A549 (cell line): ENCODE data around the gene RBPJ. TPM values are rescaled to one million over a fixed set of nuclear protein-coding genes. Genes with fewer than 3 reads are reported as not detected.

Experiments
- ATAC-seq, 2 experiments: fragments of 200-7000 bp in 1 of 2; fragments of >200 bp in 1 of 2; cut with Nextera tagmentation in 1 of 2; cut with Tn5 transposase in 1 of 2; 3 replicates each; pipeline versions ENCODE4 v1.8.0 to v1.9.1; 2018 to 2020; ENCODE audit warnings: mild to moderate bottlenecking in 1 of 2, moderate library complexity in 1 of 2
- CTCF ChIA-PET: fragments of 300-600 bp; sonication (Branson Sonifier 250); formaldehyde crosslinking; extraction: SDS; loops from one replicate; lab custom pipeline; 2021; ENCODE audit warnings: antibody characterized with exemption, inconsistent platforms; lab: Yijun Ruan, JAX
- POLR2A ChIA-PET: fragments of 350-600 bp; formaldehyde crosslinking; extraction: SDS; loops from one replicate; lab custom pipeline; 2021; ENCODE audit warnings: antibody characterized with exemption, inconsistent platforms; lab: Yijun Ruan, JAX
- DNase-seq, 2 experiments: peaks; one replicate each; pipeline versions ENCODE4 v3.0.0 to v3.0.0-alpha.2; 2011 to 2016; ENCODE audit warnings: low read depth in 1 of 2, low spot score in 1 of 2
- FAIRE-seq: peaks from 2 replicates; lab custom pipeline; 2011; peaks lifted over from hg19 to GRCh38; lab: Jason Lieb, UNC
- H3K27ac ChIP-seq, 2 experiments: fragments of >200 bp; sonication (Bioruptor Twin); formaldehyde crosslinking; 3 replicates each; pipeline ENCODE4 v1.5.1; 2016 to 2017
- H3K4me1 ChIP-seq: fragments of >200 bp; sonication (Bioruptor Twin); formaldehyde crosslinking; 3 replicates; pipeline ENCODE4 v1.6.1; 2016
- H3K4me2 ChIP-seq: fragments of >200 bp; sonication (Bioruptor Twin); formaldehyde crosslinking; 3 replicates; pipeline ENCODE4 v1.6.1; 2016
- H3K4me3 ChIP-seq: fragments of >200 bp; sonication (Bioruptor Twin); formaldehyde crosslinking; 3 replicates; pipeline ENCODE4 v1.5.1; 2016
- H3K9me3 ChIP-seq: fragments of >200 bp; sonication (Bioruptor Twin); formaldehyde crosslinking; 3 replicates; pipeline ENCODE4 v1.6.1; 2016
- BHLHE40 ChIP-seq: IDR thresholded peaks from 2 replicates; pipeline ENCODE4 v1.6.1; 2012; ENCODE audit warnings: low read depth, low read length, inconsistent platforms
- CHD2 ChIP-seq: fragments of 150-350 bp; IDR thresholded peaks from 2 replicates; pipeline ENCODE4 v1.6.1; 2014; ENCODE audit warnings: low read length; ENCODE audit not compliant: partially characterized antibody
- EHF ChIP-seq: fragments of 250-450 bp; sonication (Bioruptor Pico); IDR thresholded peaks from 2 replicates; pipeline ENCODE4 v1.5.0; 2020; ENCODE audit warnings: mild to moderate bottlenecking
- EHMT2 ChIP-seq: fragments of 200-600 bp; sonication (generic); IDR thresholded peaks from 2 replicates; pipeline ENCODE4 v1.6.1; 2016; ENCODE audit warnings: antibody characterized with exemption, low read depth, mild to moderate bottlenecking, moderate library complexity
- EP300 ChIP-seq, 2 experiments: fragments of >200 bp; sonication (Bioruptor Twin); formaldehyde crosslinking; IDR thresholded peaks; 2 replicates in 1 of 2; 3 replicates in 1 of 2; pipeline ENCODE4 v1.6.1; 2016 to 2017
- FOXS1 ChIP-seq: fragments of 250-450 bp; sonication (Bioruptor Pico); IDR thresholded peaks from 2 replicates; pipeline ENCODE4 v1.5.0; 2020; ENCODE audit warnings: mild to moderate bottlenecking, moderate library complexity
- GATA3 ChIP-seq: IDR thresholded peaks from 2 replicates; pipeline ENCODE4 v1.6.1; 2012; ENCODE audit warnings: borderline replicate concordance
- HDAC2 ChIP-seq: fragments of 200-600 bp; sonication (generic); IDR thresholded peaks from 2 replicates; pipeline ENCODE4 v1.6.1; 2016
- HMGXB4 ChIP-seq: fragments of 250-450 bp; sonication (Bioruptor Pico); IDR thresholded peaks from 2 replicates; pipeline ENCODE4 v1.5.0; 2021; ENCODE audit warnings: mild to moderate bottlenecking, moderate library complexity, borderline replicate concordance
- HOXB13 ChIP-seq: fragments of 250-450 bp; sonication (Bioruptor Pico); IDR thresholded peaks from 2 replicates; pipeline ENCODE4 v1.5.0; 2020; ENCODE audit warnings: low read depth, mild to moderate bottlenecking, moderate library complexity
- HOXB5 ChIP-seq: fragments of 250-450 bp; sonication (Bioruptor Pico); IDR thresholded peaks from 2 replicates; pipeline ENCODE4 v1.5.0; 2020; ENCODE audit warnings: mild to moderate bottlenecking, moderate library complexity
- JUNB ChIP-seq: fragments of >200 bp; sonication (Bioruptor Twin); formaldehyde crosslinking; IDR thresholded peaks from 2 replicates; pipeline ENCODE4 v1.6.1; 2016
- KDM1A ChIP-seq: fragments of 200-600 bp; sonication (generic); IDR thresholded peaks from 2 replicates; pipeline ENCODE4 v1.6.1; 2016; ENCODE audit warnings: low read depth, mild to moderate bottlenecking
- MAFK ChIP-seq: fragments of 450-650 bp; IDR thresholded peaks from 2 replicates; pipeline ENCODE4 v1.6.1; 2014; ENCODE audit not compliant: partially characterized antibody
- MAX ChIP-seq: IDR thresholded peaks from 2 replicates; pipeline ENCODE4 v1.6.1; 2012
- MYC ChIP-seq: IDR thresholded peaks from 2 replicates; pipeline ENCODE4 v1.6.1; 2012; ENCODE audit warnings: mild to moderate bottlenecking, inconsistent platforms, low read length, improper control_type of control experiment, borderline replicate concordance
- NPAS2 ChIP-seq: fragments of 250-450 bp; sonication (Bioruptor Pico); IDR thresholded peaks from 2 replicates; pipeline ENCODE4 v1.8.0; 2022; ENCODE audit warnings: mild to moderate bottlenecking, moderate library complexity, borderline replicate concordance
- PBX3 ChIP-seq: IDR thresholded peaks from 2 replicates; pipeline ENCODE4 v1.6.1; 2012
- POLR2AphosphoS2 ChIP-seq: conservative IDR thresholded peaks from 2 replicates; pipeline ENCODE4 v1.6.1; 2012; ENCODE audit warnings: low read length, improper control_type of control experiment, inconsistent platforms
- RARB ChIP-seq: fragments of 250-450 bp; sonication (Bioruptor Pico); IDR thresholded peaks from 2 replicates; pipeline ENCODE4 v1.8.0; 2021; ENCODE audit warnings: mild to moderate bottlenecking, moderate library complexity
- RCOR1 ChIP-seq: fragments of 150-350 bp; IDR thresholded peaks from 2 replicates; pipeline ENCODE4 v1.6.1; 2014; ENCODE audit warnings: antibody characterized with exemption, low read length, low read depth
- RNF2 ChIP-seq: fragments of 200-600 bp; sonication (generic); IDR thresholded peaks from 2 replicates; pipeline ENCODE4 v1.6.1; 2016; ENCODE audit warnings: low read depth, mild to moderate bottlenecking, antibody characterized with exemption, moderate library complexity, borderline replicate concordance
- SMC3 ChIP-seq: fragments of >200 bp; sonication (Bioruptor Twin); formaldehyde crosslinking; IDR thresholded peaks from 3 replicates; pipeline ENCODE4 v1.6.1; 2018; ENCODE audit warnings: inconsistent platforms
- TFCP2L1 ChIP-seq: fragments of 250-450 bp; sonication (Bioruptor Pico); IDR thresholded peaks from 2 replicates; pipeline ENCODE4 v1.5.0; 2021; ENCODE audit warnings: mild to moderate bottlenecking
- TP53 ChIP-seq: fragments of 250-450 bp; sonication (Bioruptor Pico); IDR thresholded peaks from 2 replicates; pipeline ENCODE4 v1.5.0; 2021; ENCODE audit warnings: mild to moderate bottlenecking, moderate library complexity
- ZFP36 ChIP-seq: fragments of 450-650 bp; IDR thresholded peaks from 2 replicates; pipeline ENCODE4 v1.6.1; 2014; ENCODE audit warnings: borderline replicate concordance; ENCODE audit not compliant: partially characterized antibody
- WGBS: methylation state at CpG from one replicate; pipeline ENCODE4 v1.1.6; 2017; ENCODE audit errors: missing lambda C conversion rate; 5-methylcytosine and 5-hydroxymethylcytosine counted together
- polyA plus RNA-seq, 4 experiments: library from polyadenylated mRNA; depleted of rRNA in 3 of 4; stranded (reverse); fragments of >200 nt; fragmentation: RNase III in 1 of 4; extraction: RNeasy Plus Mini Kit Qiagen cat#74134 plus additional on column Dnase treatment in 1 of 4; gene quantifications; 2 replicates in 3 of 4; 3 replicates in 1 of 4; pipeline ENCODE4 v1.2.3, GENCODE V29; 2011 to 2017
- TF ChIP-seq, protein P1 (sequence below): fragments of >200 bp; sonication (Bioruptor Twin); formaldehyde crosslinking; IDR thresholded peaks from 2 replicates; pipeline ENCODE4 v1.6.1; 2016

The RBPJ gene
- polyA plus RNA-seq, 2 of the 4 experiments (the other 2 are of a cell fraction) = 16.5 to 37.1 TPM

- whole genome bisulfite sequencing = 91% methylated on average over 2 of the region's 2 CpGs
- H3K27ac ChIP-seq = no peak overlapping the region
Observed at GRCh38 chr4:26420438-26420837, 99.6 kb downstream of the RBPJ start.

DNA sequence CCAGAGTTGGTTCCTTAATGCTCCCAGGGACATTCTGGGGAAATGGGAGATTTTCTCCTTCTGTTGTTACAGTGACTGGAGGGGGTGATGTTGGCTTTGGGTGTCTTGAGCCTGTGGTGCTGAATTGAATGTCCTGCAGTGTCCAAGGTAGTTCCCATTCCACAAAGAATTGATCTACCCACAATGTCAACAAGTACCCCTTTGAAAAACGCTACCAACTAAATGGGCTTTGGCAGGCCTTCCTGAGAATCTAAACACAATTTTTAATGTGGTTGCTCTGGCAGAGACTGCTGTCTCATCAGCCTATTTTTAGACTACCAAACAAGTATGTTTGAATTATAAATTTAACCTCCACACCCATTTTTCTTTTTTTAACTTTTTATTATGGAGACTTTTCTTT, 100.1 kb downstream of the RBPJ start:
- 89% methylated on average over 1 of the region's 1 CpG for WGBS
- no peak for FAIRE-seq
- H3K9me3 ChIP-seq = no peaks in the 10 kb centered on the region
- ChIA-PET CTCF (no interaction called here), POLR2A (no interaction called here)
- no peak for DNase-seq
- no peak for ATAC-seq
- TF ChIP-seq MAFK = no peak
- no peak for TF ChIP-seq JUNB
- TF ChIP-seq, protein P1, sequence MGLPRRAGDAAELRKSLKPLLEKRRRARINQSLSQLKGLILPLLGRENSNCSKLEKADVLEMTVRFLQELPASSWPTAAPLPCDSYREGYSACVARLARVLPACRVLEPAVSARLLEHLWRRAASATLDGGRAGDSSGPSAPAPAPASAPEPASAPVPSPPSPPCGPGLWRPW = no peak
- TF ChIP-seq EHF (CRISPR knock-in tag) = no peak
- TF ChIP-seq GATA3 = no peak
- TF ChIP-seq TFCP2L1 (CRISPR knock-in tag) = no peak
- no peak for TF ChIP-seq PBX3
- TF ChIP-seq SMC3 = no peak
- no peak for TF ChIP-seq HMGXB4 (CRISPR knock-in tag)
- TF ChIP-seq BHLHE40 = no peak
- TF ChIP-seq HOXB5 (CRISPR knock-in tag) = no peak
- TF ChIP-seq FOXS1 (CRISPR knock-in tag) = no peak
- TF ChIP-seq HOXB13 (CRISPR knock-in tag) = no peak
- TF ChIP-seq TP53 (CRISPR knock-in tag) = no peak
- no peak for TF ChIP-seq RARB (CRISPR knock-in tag)
- TF ChIP-seq RCOR1 = no peak
- TF ChIP-seq NPAS2 (CRISPR knock-in tag) = no peak
- no peak for TF ChIP-seq EHMT2
- no peak overlapping the region for H3K27ac ChIP-seq
- no peaks in the 10 kb centered on the region for H3K4me1 ChIP-seq
- H3K4me2 ChIP-seq = no peak overlapping the region
- no peak overlapping the region for H3K4me3 ChIP-seq

More at GRCh38 chr4:26420438-26420837, 99.6 kb downstream of the RBPJ start:
- H3K4me2 ChIP-seq = no peak overlapping the region
- DNase-seq = no peak
- no peaks in the 10 kb centered on the region for H3K4me1 ChIP-seq
- TF ChIP-seq HDAC2 (no peak), EP300 (IDR thresholded peaks at IDR 0.05) (no peak), ZFP36 (no peak), HOXB13 (CRISPR knock-in tag) (no peak), MAX (no peak), MYC (no peak), RNF2 (no peak), KDM1A (no peak), FOXS1 (CRISPR knock-in tag) (no peak), POLR2AphosphoS2 (no peak), CHD2 (no peak)
- TF ChIP-seq, all 56 proteins: peak for 0
- ChIA-PET CTCF (interaction anchor here (2.1 kb wide), 1 partner anchor 432 kb away, joined by 8 read pairs; no protein-coding TSS in a partner anchor), POLR2A (no interaction called here)
- no peak for ATAC-seq
- Histone ChIP-seq H3K4me3 (no peak overlapping the region), H3K9me3 (no peaks in the 10 kb centered on the region)
- FAIRE-seq = no peak
